ENCODE measurements around the gene TRIM14.
"Not testable (repeated sequence)": the region's sequence is repeated elsewhere in the genome, so short reads cannot be mapped to it uniquely, and the experiment has no call there.

The TRIM14 gene

DNA sequence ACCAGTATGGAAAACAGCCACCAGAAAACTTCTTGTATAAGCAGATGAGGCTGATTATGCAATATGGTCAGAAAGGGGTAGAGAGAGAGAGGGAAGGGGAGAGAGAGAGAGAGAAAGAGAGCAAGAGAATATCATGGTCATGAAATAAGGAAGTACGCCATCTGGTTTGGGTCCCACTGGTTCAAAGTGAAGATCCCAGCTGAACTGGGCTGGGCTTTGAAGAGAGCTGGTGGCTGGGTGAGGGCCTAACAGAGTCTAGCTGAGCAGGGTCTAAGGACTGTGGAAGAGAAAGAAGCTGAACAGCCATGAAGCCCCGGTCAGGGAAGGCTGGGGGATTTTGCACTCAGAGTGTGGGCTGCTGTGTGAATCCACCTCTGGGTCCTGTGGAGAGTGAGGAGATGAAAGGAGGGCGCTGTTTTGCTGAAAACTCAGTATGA lies 14.6 kb downstream of the TRIM14 start:
- DNase-seq: no peak

DNA sequence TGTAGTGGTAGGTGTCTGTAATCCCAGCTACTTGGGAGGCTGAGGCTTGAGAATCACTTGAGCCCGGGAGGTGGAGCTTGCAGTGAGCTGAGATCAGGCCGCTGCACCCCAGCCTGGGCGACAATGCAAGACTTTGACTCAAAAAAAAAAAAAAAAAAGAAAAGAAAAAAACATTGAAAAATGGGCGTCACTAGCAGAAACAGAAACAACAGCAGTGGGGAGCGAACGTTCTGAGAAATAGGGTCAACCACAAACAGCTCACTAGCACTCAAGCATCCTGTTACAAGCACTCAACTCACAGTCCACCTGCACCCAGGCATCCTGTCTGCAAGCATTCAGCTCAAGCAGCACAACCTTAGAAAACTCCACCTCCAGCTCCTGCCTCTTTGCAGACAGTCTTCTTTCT lies 17.2 kb downstream of the TRIM14 start:
- DNase-seq: peak; percentile 67

DNA sequence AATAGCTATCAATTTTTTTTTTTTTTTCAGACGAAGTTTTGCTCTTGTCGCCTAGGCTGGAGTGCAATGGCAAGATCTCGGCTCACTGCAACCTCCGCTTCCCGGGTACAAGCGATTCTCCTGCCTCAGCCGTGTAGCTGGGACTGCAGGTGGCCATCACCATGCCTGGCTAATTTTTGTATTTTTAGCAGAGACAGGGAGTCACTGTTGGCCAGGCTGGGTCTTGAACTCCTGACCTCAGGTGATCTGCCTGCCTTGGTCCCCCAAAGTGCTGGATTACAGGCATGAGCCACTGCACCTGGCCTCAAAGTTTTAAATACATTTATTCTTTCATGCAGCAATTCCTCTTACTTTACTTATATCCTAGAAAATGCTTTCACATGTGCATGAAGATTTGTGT lies 17.6 kb downstream of the TRIM14 start:
- no peak for DNase-seq

DNA sequence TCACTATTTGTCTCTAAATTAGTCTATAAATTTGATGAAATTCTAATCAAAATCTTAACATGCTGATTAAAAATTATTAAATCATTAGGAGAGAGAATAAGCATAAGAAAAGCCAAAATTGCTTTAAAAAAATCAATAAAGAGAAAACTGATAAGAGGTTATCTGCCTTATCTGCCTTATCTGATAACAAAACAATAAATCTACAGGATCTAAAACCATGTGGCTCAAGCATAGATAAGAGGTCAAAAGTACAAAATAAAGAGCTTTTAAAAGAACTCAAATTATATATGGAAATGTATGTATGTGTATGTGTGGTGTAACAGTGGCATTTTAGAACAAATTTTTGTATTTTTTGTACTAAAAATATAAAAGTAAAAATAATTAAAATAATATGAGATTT lies 18.6 kb downstream of the TRIM14 start:
- no peak for DNase-seq

DNA sequence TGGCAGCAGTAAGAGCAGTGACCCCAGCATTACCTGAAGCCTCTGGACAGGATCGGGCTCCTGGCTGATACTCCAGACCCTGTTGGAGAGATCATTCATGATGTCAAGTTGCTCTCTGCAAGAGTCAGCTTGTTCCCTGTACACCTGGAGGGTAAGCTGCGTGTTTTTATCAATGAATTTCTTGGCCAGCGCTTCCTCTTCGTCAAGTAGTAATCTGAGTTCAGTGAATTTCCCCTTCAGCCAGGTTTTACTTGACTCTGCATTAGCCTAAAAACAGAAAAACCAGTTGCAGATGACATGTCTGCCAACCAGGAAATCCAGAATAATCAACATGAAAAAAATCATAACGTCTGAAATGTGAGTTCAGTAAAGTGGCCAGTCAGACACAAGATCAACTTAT lies 19.1 kb downstream of the TRIM14 start:
- DNase-seq: no peak

DNA sequence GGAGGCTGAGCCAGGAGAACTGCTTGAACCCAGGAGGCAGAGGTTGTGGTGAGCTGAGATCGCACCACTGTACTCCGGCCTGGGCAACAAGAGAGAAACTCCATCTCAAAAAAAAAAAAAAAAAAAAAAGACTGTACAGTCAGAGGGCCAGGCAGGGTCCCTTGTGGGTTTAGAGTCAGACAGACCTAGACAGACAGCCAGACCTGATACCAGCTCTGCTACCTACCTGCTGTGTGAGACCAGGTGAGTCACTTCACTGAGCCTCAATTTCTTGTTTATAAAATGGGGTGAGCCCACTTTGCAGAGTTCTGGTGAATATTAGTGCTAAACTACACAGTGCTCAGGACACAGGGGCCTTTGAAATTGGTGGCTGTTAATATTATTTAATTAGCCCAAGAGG lies 19.7 kb downstream of the TRIM14 start:
- no peak for DNase-seq

DNA sequence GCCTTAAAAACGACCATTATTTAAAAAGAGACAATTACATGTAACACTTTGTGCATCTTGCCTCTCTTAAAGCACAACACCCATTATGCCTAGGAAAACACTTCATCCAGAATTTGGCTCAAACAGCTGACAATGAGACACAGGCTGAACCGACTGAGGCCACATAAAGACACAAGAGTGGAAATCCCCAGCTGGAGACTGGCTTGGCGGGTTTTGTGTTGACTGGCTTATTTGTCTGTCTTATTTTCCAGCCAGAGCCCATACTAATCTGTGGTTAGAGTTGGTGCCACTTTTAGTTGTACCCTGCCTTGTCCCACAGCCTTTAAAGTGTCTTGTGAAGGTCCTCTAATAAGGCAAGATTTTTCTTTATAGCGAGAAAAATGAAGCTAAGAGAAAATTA lies 21.2 kb downstream of the TRIM14 start:
- DNase-seq: peak; percentile 32

DNA sequence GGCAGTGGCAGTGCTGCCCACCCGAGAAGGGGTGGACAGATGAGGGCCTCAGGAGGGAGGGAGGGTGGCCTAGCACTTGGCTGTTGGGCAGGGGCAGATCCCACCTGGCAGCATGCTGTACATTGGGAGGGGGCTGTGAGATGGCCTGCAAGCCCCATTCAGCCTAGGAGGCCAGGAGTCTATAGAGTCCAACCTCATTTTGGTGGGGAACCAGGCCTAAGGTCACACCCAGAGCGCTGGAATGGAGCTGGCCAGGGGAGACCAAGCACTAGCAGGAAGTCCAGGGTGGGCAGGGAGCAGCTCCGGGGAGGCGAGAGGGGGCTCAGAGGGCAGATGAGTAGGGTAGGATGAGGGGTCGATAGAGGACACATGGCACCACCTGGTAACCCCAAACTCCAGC lies 22.9 kb downstream of the TRIM14 start:
- no peak for DNase-seq

DNA sequence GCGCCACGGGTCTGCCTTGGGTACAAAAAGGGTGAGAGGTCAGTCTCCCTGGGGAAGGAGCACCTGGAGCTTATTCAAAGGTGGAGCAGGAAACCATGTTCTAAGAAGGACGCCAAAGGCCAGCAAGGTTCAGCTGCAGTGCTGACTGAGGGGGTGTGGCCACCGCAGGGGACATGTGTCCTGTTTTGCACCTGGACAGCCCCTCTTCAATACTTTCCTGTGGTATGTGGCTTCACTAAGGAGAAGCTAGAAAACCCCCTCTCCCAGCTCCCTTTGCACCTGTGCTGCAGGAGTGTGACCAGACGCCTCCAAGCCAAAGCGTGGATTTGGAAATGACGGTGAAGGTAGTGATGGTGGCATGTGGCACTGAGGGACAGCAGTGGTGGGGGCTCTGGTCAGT lies 23.6 kb downstream of the TRIM14 start:
- DNase-seq: no peak

DNA sequence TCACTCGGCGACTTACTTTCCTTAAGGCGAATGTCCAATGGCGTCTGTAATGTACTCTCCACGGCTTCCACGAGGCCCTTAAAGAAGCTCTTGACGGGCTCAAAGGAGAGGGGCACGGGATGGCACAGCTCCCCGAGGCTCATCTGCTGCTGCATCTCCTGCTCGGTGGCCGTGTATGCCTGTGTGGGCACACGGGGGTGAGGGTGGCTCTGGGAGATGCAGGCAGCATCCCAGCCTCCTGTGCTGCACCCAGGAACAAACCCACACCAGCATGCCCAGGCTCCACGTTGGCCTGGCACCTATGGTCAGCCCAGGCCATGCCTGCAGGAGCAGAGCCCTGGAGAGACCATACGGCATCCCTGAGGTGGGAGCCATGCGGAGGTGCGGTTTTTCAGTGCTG lies 24.2 kb downstream of the TRIM14 start:
- no peak for DNase-seq

DNA sequence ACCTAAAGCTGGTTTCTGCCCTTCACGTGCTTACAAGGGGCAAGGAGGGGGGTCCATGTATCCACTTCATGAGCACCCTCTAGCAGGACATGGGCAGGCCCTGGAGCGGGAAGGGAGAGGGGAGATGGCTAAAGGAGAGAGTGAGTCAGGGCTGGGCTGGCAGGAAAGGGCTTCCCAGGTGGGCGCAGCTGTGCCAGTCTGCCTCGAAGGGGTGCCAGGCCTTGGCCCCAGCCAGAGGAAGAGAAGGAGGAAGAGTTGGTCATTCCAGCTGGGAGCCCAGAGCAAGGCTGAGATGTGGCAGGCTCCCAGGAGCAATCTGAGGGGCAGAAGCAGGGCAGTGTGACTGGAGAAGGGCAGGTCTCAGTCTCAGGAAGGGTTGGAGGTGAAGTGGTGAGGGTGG lies 24.7 kb downstream of the TRIM14 start:
- no peak for DNase-seq

DNA sequence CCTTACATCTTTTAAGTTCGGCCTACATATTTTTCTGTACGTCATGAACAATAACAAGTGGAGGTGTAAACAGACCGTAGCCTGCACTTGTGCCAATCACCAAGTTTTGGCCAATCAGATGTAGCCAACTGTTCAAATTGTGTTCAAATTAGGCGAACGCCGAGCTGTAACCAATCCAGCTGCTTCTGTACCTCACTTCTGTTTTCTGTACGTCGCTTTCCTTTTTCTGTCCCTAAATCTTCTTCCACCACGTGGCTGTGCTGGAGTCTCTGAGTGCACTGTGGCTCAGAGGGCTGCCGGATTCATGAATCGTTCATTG lies 26.4 kb downstream of the TRIM14 start:
- no peak for DNase-seq

DNA sequence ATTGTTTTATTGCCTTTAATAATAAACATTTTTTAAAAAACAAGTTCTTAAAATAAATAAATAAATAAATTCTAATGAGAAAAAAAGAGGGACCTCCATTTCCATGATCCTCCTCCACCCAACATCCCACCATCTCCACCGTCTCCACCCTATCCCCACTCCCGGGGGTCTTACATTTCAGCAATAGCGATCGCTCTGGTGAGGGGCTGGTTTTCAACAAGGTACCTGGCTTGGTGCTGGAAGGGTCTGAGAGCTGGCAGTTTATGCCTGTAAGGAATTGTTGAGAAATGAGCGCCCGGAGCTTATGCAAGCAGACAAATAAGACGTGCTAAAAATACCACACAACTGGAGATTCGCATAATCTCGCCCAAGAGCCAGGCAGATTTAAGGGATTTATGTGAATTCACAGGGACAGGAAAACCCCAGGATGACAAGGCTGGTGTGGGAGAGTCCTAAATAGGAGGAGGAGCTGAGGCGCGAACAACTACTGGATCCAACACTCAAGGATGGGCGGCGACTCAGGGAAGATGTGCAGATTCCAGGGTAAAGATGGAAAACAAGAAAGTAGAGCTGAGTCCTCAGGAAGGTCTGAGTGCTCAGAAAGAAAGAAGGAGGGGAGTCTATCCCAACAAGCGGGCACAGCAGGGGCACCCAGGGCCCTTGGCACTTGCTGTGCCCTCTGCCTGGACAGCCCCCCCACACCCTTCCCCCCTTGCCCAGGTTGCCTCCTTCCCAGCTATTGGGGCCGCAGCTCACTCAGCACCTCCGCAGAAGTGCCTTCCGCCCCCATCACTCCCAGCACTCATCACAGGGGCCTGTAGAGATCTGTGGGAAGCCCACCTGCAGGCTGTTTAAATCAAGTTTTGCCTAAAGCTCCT lies 27.0 kb downstream of the TRIM14 start:
- no peak for DNase-seq

DNA sequence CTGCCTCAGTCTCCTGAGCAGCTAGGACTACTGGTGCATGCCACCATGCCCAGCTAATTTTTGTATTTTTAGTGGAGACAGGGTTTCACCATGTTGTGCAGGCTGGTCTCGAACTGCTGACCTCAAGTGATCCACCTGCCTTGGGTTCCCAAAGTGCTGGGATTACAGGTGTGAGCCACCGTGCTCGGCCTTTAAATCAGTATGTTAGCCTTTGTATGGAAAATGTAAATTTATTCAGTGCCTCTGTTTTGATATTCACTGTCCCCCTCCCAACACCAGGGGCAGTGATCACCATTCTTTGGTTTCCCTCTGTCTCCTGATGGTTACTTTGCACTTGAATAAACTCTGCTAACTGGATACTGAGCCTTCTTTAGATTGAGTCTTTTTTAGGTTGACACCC lies 28.3 kb downstream of the TRIM14 start:
- not testable (repeated sequence) for DNase-seq

DNA sequence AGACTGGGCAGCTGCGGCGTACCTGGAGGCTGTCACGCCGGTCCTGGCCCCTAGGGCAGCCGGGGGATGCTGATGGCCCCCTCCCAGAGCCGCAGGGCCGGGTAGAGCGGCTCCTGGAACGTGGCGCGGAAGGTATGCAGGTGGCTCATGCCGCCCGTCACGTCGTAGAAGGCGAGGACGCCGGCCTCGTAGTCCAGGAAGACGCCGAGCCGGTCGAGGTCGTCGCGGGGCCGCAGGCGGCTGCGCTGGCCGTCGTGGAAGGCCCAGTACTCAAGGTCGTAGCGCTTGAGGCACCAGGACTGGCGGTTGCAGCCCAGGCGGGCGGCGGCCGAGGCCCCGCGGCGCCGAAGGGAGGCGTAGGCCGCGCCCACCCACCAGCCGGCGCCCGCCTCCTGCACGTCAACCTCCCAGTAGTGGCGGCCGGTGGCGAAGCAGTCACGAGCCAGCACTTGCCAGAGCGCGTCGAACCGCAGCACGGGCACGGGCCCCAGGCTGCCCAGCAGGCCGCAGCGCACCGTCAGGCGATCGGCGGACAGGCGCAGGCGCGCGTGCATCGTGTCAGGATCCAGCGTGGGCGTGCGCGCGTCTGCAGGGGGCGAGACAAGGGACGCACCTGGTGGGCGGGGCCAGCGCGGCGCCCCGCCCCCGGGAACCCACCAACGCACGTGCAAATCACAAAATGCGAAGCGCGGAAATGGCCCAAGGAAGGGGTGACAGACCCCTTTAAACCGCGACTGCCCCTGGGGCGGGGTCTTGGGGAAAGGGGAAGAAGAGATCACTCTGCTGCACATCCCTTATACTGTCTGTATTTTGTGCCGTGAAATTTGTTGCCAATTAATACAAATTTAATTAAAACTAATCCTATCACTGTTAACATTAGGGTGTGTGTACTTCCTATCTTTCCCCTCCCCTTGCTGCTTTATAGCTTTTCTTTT lies 31.3 kb downstream of the TRIM14 start:
- no peak for DNase-seq

DNA sequence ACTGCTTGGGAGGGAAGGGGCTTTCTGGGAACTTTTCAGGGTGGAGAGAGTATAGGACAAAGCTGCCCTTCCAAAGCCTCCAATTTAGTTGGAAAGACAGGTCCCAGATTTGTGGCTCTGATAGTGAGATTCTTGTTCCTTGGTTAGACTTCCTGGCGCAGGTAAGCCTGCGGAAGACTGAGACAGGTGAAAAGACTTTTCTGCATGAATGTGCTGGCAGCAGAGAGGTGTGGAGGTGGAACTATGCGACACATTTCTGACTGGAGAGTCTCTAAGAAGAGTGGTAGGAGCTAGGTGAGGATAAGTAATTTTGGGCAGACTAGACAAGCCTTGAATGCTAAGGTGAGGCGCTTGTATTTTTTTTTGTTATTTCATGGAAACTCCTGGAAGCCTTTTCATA lies 32.6 kb downstream of the TRIM14 start:
- no peak for DNase-seq

DNA sequence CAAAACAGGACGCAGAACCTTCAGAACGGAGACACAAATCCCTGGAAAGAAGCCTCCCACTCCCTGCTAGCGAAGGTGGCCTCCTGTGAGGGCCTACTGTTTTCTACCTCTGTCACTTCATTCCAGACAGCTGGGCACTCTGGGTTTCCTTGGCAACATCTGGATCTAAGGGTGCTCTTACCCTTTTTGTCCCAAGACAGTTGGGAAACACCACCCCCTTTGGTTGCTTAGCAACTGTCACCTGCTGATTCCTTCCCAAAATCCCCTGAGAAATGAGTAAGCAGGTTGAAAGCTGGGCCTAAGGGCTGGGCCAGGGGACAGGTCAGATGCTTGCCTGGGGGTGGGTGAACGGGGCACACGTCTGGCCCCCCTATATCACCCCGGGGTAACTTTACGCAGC lies 33.1 kb downstream of the TRIM14 start:
- DNase-seq: no peak

DNA sequence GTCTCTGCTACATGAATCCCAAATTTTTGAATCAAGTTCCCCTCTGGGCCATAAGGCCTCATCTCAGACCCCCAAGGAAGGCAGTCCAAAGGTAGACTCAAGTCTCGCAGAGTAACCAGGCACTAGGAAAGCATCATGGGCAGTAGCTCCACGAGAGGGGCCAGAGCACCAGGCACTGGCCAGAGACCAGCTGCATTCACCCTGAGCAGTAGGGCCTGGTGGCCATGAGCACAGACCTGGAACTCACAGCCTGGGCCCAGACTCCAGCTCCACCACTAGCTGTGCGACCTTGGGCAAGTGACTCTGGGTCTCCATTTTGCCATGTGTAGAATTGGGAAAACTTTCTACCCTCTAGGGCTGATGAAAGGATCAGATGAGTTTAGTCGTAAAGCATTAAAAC lies 34.0 kb downstream of the TRIM14 start:
- no peak for DNase-seq

DNA sequence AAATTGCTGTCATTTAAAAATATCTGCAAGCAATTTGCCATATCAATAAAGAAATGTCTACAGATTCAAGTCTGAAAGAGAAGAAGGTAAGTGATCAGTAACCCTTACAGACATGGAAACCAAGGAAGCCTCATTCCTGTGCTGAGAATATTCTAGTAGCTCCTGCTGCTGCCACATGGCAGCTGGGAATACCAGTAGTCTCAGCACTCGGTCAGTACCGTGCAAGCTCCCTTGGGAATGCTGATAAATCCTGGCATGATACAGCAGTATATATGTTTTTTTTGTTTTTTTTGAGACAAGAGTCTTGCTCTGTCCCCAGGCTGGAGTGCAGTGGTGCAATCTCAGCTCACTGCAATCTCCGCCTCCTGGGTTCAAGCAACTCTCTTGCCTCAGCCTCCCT lies 34.6 kb downstream of the TRIM14 start:
- DNase-seq: no peak

DNA sequence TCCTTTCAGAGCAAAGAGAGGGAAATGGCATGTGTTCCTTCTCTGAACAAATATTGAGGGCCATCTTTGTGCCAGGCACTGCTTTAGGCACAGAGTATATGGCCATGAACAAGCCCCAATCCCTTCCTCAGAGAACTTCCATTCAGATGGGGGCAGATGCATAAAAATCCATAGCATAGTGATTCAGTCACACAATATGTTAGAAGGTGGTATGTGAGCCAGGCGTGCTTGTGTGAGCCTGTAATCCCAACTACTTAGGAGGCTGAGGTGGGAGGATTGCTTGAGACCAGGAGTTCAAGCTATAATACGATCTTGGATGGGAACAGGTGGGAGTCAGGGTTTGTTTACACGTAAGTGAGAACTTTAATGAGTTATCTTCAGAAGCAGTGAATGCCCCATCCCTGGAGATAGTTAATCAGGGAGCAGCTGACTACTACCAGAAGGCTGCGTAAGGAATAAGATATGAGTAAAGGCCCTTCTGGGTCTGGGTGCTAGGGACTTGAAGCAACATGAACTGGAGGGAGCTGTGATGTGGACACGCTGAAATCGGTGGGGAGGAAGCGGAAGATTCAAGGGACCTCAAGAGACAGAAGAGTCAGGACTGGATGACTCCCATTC lies 35.3 kb downstream of the TRIM14 start:
- no peak for DNase-seq

DNA sequence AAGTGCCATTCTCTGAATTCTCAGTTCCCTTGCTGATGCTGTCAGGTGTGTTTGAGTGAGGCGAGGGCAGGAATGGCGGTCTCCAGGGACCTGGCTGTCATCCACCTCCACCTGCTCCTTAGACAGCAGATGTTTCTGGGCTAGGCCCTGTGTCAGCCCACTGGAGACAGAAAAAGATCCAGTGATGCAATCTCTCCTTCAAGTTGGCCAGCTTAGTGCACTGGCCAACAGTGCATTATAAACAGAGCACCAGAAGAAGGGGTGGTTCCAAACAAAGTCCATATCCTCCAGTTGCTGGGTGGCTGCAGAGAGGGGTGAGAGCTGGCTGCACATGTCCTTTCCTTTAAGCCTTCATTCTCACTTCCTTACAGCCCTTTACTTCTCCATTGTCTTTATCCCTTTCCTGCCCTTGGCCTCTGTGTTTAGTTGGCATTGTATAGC lies 35.9 kb downstream of the TRIM14 start:
- DNase-seq: no peak

DNA sequence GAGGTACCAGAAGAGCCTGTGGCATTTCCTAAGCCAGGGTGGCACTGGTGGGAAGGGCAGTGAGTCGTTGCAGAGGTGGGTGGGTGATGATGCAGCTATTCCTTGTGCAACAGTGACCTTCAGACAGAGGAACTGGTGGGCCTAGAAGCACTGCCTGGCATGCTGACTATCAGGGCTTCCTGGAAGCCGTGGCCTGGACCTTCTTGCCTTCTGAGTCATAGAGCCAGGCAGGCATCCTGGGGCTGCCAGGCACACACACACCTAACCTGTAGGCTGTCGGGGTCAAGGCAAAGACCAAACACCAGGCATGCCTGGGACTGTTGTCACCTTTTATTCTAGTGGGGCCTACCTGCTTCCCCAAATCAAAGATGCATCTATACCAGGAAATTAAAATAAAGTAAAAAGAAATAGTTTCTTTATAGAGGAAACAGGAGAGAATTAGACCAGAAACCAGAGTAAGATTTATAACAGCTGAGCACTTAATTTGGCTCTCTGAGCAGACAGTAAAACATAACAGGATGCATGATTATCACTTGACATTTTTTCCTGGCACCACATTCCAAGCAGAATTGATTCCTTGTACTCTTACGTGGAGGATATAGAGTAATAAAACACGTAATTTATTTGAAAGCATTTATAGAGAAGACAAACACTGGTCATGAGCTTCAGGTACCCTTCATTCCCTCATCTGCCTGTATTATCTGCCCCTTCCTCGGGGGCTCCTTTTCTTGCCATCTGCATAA lies 37.4 kb downstream of the TRIM14 start:
- DNase-seq: no peak

DNA sequence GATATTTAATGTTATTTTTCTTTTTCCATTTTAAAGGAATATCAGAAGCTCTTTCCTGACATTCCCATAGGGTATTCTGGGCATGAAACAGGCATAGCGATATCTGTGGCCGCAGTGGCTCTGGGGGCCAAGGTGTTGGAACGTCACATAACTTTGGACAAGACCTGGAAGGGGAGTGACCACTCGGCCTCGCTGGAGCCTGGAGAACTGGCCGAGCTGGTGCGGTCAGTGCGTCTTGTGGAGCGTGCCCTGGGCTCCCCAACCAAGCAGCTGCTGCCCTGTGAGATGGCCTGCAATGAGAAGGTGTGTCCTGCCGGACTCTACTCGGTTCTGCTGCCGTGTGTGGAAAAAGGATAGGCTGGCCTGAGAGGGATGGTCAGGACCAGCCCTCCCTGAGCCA lies 38.2 kb downstream of the TRIM14 start:
- no peak for DNase-seq
